SU-DHL-6 (cell line): ENCODE measurements around the gene TTR.

Source experiments
- H2AFZ ChIP-seq: fragments of 200-600 bp; sonication (generic); 2 replicates; pipeline ENCODE4 v1.6.1; 2014; ENCODE audit warnings: low read depth, mild to moderate bottlenecking, moderate library complexity, mixed read lengths, antibody characterized with exemption, low read length; ENCODE audit not compliant: severe bottlenecking
- H3F3A ChIP-seq: fragments of 200-600 bp; shearing (Covaris generic); 2 replicates; pipeline ENCODE4 v1.6.0; 2016; ENCODE audit warnings: antibody characterized with exemption, mild to moderate bottlenecking; ENCODE audit not compliant: insufficient read depth
- H3K27ac ChIP-seq: fragments of 200-600 bp; sonication (generic); 2 replicates; pipeline ENCODE4 v1.5.1; 2016; ENCODE audit warnings: low read depth, mild to moderate bottlenecking, low read length, moderate library complexity, mixed read lengths
- H3K27me3 ChIP-seq: fragments of 200-600 bp; sonication (generic), shearing (Covaris generic); 2 replicates; pipeline ENCODE4 v1.6.0; 2014; ENCODE audit warnings: mild to moderate bottlenecking, low read length
- H3K36me3 ChIP-seq: fragments of 200-600 bp; sonication (generic); 2 replicates; pipeline ENCODE4 v1.6.1; 2014; ENCODE audit warnings: mild to moderate bottlenecking, low read length, mixed read lengths
- H3K4me2 ChIP-seq: fragments of 300-600, 200-600 bp; shearing (Covaris generic), sonication (generic); 2 replicates; pipeline ENCODE4 v1.6.0; 2014; ENCODE audit warnings: low read length, low read depth, mild to moderate bottlenecking; ENCODE audit not compliant: poor library complexity, severe bottlenecking
- H3K4me3 ChIP-seq: fragments of 200-600 bp; sonication (generic); 2 replicates; pipeline ENCODE4 v1.5.1; 2014; ENCODE audit warnings: antibody characterized with exemption, low read length, mild to moderate bottlenecking, mixed read lengths; ENCODE audit not compliant: insufficient read depth, poor library complexity, severe bottlenecking
- H3K79me2 ChIP-seq: fragments of 200-600 bp; sonication (generic); 2 replicates; pipeline ENCODE4 v1.6.1; 2014; ENCODE audit warnings: mild to moderate bottlenecking, low read length, moderate library complexity; ENCODE audit not compliant: insufficient read depth
- H3K9ac ChIP-seq: fragments of 200-600 bp; sonication (generic); 2 replicates; pipeline ENCODE4 v1.7.0; 2014; ENCODE audit warnings: mild to moderate bottlenecking, low read length
- H3K9me2 ChIP-seq: fragments of 200-600 bp; sonication (generic); replicated peaks from 2 replicates; pipeline ENCODE4 v1.6.1; 2014; ENCODE audit warnings: low read length; ENCODE audit not compliant: insufficient read depth
- H3K9me3 ChIP-seq: fragments of 200-600 bp; sonication (generic); 2 replicates; pipeline ENCODE4 v1.6.1; 2014; ENCODE audit warnings: low read length, mixed read lengths; ENCODE audit not compliant: insufficient read depth
- H4K20me1 ChIP-seq: fragments of 200-600 bp; sonication (generic); 2 replicates; pipeline ENCODE4 v1.6.1; 2014; ENCODE audit warnings: low read depth, mild to moderate bottlenecking, antibody characterized with exemption, low read length, moderate library complexity, mixed read lengths
- EZH2phosphoT487 ChIP-seq: fragments of 200-600 bp; sonication (generic), shearing (Covaris generic); conservative IDR thresholded peaks from 2 replicates; pipeline ENCODE4 v1.6.1; 2018; ENCODE audit warnings: mild to moderate bottlenecking, antibody characterized with exemption, low read length, moderate library complexity, mixed read lengths
- TF ChIP-seq, protein P1 (sequence below): fragments of 200-600 bp; sonication (generic); IDR thresholded peaks from one replicate; pipeline ENCODE4 v1.5.1; 2017; ENCODE audit warnings: antibody characterized with exemption, mild to moderate bottlenecking, low read length, moderate library complexity; ENCODE audit not compliant: insufficient read depth, poor library complexity, severe bottlenecking

Gene TTR

GRCh38 chr18:31631526-31631925 is 39.8 kb downstream of the TTR start:
- Histone ChIP-seq H3K27me3 (no peaks in the 10 kb centered on the region), H3K9me2 (no peaks in the 10 kb centered on the region), H4K20me1 (no peaks in the 10 kb centered on the region)

GRCh38 chr18:31632356-31632755 is 40.7 kb downstream of the TTR start:
- Histone ChIP-seq H3K4me3 (no peak overlapping the region), H3F3A (no peaks in the 10 kb centered on the region)
- TF ChIP-seq, protein P1, sequence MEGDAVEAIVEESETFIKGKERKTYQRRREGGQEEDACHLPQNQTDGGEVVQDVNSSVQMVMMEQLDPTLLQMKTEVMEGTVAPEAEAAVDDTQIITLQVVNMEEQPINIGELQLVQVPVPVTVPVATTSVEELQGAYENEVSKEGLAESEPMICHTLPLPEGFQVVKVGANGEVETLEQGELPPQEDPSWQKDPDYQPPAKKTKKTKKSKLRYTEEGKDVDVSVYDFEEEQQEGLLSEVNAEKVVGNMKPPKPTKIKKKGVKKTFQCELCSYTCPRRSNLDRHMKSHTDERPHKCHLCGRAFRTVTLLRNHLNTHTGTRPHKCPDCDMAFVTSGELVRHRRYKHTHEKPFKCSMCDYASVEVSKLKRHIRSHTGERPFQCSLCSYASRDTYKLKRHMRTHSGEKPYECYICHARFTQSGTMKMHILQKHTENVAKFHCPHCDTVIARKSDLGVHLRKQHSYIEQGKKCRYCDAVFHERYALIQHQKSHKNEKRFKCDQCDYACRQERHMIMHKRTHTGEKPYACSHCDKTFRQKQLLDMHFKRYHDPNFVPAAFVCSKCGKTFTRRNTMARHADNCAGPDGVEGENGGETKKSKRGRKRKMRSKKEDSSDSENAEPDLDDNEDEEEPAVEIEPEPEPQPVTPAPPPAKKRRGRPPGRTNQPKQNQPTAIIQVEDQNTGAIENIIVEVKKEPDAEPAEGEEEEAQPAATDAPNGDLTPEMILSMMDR, result no peak
- no peak for TF ChIP-seq EZH2phosphoT487

More at GRCh38 chr18:31631526-31631925, 39.8 kb downstream of the TTR start:
- Histone ChIP-seq H3K79me2 (no peaks in the 10 kb centered on the region), H3K36me3 (no peaks in the 10 kb centered on the region), H3K9ac (no peak overlapping the region), H3K4me2 (no peak overlapping the region), H3K27ac (no peak overlapping the region), H3K9me3 (no peaks in the 10 kb centered on the region), H3K4me3 (no peak overlapping the region), H2AFZ (no peak overlapping the region), H3F3A (no peaks in the 10 kb centered on the region)
- no peak for TF ChIP-seq EZH2phosphoT487
- TF ChIP-seq, protein P1, result no peak

DNA sequence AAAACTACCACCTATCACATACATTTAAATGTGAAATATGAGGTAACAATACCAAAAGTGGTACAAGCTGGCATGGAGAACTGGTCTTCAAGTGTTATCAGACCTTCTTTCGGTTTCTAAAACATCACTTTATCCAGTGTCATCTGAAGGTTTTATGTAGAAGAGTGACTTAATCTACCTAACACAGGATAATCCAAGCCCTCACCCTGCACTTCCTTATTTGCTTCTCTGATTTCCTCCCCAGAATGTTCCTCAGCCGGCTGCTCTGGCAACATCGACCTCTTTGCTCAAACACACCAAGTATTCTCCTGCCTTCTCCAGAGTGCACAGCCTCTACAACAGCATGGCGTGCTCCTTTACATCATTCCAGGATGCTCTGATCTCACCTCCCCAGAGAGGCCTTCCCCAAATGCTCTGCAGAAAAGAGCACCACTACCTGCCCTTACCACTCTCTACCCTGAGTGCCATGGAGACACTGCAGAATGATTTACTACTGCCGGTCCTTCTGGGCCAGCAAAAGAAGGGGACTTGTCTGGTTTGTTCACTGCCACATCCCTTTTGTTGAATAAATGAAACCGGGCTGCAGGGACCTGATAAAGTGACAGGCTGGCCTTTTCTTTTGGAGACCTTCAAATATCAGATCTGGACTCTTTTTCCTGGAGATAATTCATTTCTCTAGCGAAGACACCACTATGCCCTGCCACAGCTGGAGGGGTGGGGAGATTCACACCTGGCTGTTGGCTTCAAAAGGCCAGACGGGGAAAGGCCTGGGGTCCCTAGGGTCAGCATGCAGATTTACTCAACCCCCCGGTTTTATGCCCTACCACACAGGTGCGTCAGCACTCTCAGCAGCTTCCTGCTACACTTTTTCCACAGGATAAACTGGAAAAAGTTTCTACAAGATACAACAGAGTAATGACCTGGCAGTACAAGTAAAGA is 42.0 kb downstream of the TTR start:
- H3K36me3 ChIP-seq, result no peaks in the 10 kb centered on the region
- H3K4me2 ChIP-seq, result no peak overlapping the region
- TF ChIP-seq, protein P1, result no peak
- TF ChIP-seq EZH2phosphoT487, result no peak
- H3K27ac ChIP-seq, result no peak overlapping the region
- H3K9ac ChIP-seq, result no peak overlapping the region
- H3K79me2 ChIP-seq, result no peaks in the 10 kb centered on the region
- H4K20me1 ChIP-seq, result no peaks in the 10 kb centered on the region
- H3K27me3 ChIP-seq, result no peaks in the 10 kb centered on the region
- no peaks in the 10 kb centered on the region for H3K9me3 ChIP-seq
- no peaks in the 10 kb centered on the region for H3K9me2 ChIP-seq
- H3K4me3 ChIP-seq, result no peak overlapping the region
- H3F3A ChIP-seq, result no peaks in the 10 kb centered on the region
- no peak overlapping the region for H2AFZ ChIP-seq

More at GRCh38 chr18:31632356-31632755, 40.7 kb downstream of the TTR start:
- no peaks in the 10 kb centered on the region for H3K36me3 ChIP-seq
- no peaks in the 10 kb centered on the region for H4K20me1 ChIP-seq
- no peak overlapping the region for H3K9ac ChIP-seq
- no peaks in the 10 kb centered on the region for H3K79me2 ChIP-seq
- H3K27me3 ChIP-seq, result no peaks in the 10 kb centered on the region
- no peak overlapping the region for H3K27ac ChIP-seq
- no peaks in the 10 kb centered on the region for H3K9me3 ChIP-seq
- no peaks in the 10 kb centered on the region for H3K9me2 ChIP-seq
- H3K4me2 ChIP-seq, result no peak overlapping the region
- no peak overlapping the region for H2AFZ ChIP-seq
